Measurements from ENCODE around the gene UGT1A7.

Gene UGT1A7

GRCh38 chr2:233799087-233799665, 117.5 kb downstream of the UGT1A7 start:
- no peaks in the 10 kb centered on the region for H3K4me1 ChIP-seq (ENCODE audit: control insufficient read depth, insufficient read depth, low read length)
- no peaks in the 10 kb centered on the region for H3K27me3 ChIP-seq (ENCODE audit: control insufficient read depth in 1 of 2, insufficient read depth in 2 of 2, low read length in 2 of 2)
- H3K9me3 ChIP-seq (ENCODE audit: control insufficient read depth in 2 of 2, low read length in 2 of 2) = peaks cover 0 to 2% of the 10 kb centered on the region in 2 donors
- no peak overlapping the region for H3K4me3 ChIP-seq (ENCODE audit: low read length in 2 of 2)
- H3K27ac ChIP-seq (ENCODE audit: low read length) = no peak overlapping the region
- no peak overlapping the region for H3K9ac ChIP-seq (ENCODE audit: low read length in 2 of 2)
- H3K36me3 ChIP-seq (ENCODE audit: control insufficient read depth in 2 of 2, insufficient read depth in 2 of 2, low read length in 2 of 2) = no peaks in the 10 kb centered on the region

DNA sequence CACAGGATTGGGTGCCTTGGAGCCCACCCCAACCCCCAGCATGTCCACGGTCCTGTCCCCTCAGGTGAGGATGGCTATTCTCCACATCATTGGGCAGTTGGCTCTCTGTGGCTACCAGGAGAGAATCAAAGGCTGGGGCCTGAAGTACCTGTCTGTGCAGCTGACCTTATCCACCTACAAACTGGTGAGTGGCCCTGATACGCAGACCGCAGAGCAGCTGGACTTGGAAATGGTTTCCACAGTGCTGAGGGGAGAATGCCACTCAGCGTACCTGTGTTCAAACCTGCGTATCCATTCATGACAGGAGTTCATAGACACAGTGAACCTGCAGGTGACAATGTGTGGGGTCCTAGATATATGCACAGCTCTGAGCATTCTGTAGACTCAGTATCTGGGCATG, 118.0 kb downstream of the UGT1A7 start:
- Histone ChIP-seq H3K4me3 (ENCODE audit: low read length in 2 of 2) (no peak overlapping the region), H3K27ac (ENCODE audit: low read length) (no peak overlapping the region), H3K9me3 (ENCODE audit: control insufficient read depth in 2 of 2, low read length in 2 of 2) (peaks cover 0 to 2% of the 10 kb centered on the region in 2 donors), H3K9ac (ENCODE audit: low read length in 2 of 2) (no peak overlapping the region), H3K27me3 (ENCODE audit: control insufficient read depth in 1 of 2, insufficient read depth in 2 of 2, low read length in 2 of 2) (no peaks in the 10 kb centered on the region), H3K4me1 (ENCODE audit: control insufficient read depth, insufficient read depth, low read length) (no peaks in the 10 kb centered on the region), H3K36me3 (ENCODE audit: control insufficient read depth in 2 of 2, insufficient read depth in 2 of 2, low read length in 2 of 2) (no peaks in the 10 kb centered on the region)

- Histone ChIP-seq H3K4me1 (ENCODE audit: control insufficient read depth, insufficient read depth, low read length) (no peaks in the 10 kb centered on the region), H3K9me3 (ENCODE audit: control insufficient read depth in 2 of 2, low read length in 2 of 2) (peaks cover 0 to 2% of the 10 kb centered on the region in 2 donors), H3K36me3 (ENCODE audit: control insufficient read depth in 2 of 2, insufficient read depth in 2 of 2, low read length in 2 of 2) (no peaks in the 10 kb centered on the region), H3K4me3 (ENCODE audit: low read length in 2 of 2) (no peak overlapping the region), H3K27ac (ENCODE audit: low read length) (no peak overlapping the region), H3K27me3 (ENCODE audit: control insufficient read depth in 1 of 2, insufficient read depth in 2 of 2, low read length in 2 of 2) (peaks cover 0 to 2% of the 10 kb centered on the region in 2 donors), H3K9ac (ENCODE audit: low read length in 2 of 2) (no peak overlapping the region)
Observed at GRCh38 chr2:233800208-233800607, 118.5 kb downstream of the UGT1A7 start.

DNA sequence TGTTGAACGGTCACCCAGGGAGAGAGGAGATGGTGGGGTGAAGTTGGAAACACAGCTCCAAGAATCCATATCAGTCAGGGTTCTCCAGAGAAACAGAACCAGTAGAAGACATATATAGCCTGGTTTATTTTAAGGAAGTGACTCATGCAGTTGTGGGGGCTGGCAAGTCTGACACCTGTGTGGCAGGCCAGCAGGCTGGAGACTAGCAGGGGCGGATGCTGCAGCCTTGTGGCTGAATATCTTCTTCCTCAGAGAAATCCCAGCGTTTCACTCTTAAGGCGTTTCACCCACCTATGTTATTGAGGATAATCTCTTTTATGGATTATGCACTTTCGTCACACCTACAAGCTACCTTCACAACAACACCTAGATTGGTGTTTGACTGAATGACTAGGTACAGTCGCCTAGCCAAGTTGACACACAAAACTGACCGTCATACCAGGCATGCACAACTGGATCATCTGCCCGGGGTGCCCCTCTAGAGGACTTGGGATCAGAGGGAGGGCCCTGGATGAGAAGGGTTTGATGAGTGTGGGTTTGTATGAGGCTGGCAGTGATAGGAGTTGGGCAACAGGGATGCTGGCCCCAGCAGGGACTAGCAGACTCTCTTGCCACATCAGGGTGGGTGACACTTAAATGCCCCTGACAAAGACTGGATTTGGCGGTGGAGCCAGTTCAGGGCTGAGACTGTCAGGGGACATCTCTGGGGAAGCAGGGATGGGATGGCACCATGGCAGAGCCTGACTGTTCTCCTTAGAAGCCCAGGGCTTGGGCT, 119.8 kb downstream of the UGT1A7 start:
- H3K4me1 ChIP-seq (ENCODE audit: control insufficient read depth, insufficient read depth, low read length) = no peaks in the 10 kb centered on the region
- no peak overlapping the region for H3K4me3 ChIP-seq (ENCODE audit: low read length in 2 of 2)
- H3K9me3 ChIP-seq (ENCODE audit: control insufficient read depth in 2 of 2, low read length in 2 of 2) = peaks cover 0 to 2% of the 10 kb centered on the region in 2 donors

DNA sequence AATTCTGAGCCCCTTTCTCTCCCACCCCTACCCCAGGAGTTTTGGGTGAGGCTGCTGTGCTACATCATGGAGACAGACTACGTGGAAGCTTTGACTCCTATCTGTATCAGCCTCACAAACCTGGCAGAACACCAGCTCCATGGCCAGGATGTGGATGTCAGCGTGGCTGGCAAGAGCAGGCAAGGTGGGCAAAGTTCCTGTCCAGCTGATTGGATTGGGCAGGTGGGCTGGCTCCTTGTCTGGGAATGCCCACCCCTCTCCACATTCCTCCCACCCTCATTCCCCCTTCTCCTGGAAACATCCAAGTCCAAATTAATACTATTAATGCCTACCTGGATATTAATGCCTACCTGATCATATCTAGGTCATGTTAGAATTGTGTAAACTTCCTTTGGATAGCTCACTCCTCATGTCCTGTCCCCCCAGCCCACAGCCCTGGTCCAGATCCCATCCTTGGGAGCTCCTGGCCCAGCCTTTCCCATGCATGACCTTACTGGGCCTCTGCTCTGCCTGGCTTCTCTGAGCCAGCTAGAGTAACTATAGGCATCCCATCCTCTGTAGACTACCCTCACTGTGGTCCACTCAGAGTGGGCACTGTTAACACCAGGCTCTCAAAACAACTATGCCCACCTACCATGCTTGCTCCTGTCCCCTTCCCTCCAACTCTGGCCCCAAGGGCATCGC, 120.6 kb downstream of the UGT1A7 start:
- peaks cover 0 to 2% of the 10 kb centered on the region in 2 donors for H3K27me3 ChIP-seq (ENCODE audit: control insufficient read depth in 1 of 2, insufficient read depth in 2 of 2, low read length in 2 of 2)
- H3K4me3 ChIP-seq (ENCODE audit: low read length in 2 of 2) = no peak overlapping the region
- no peak overlapping the region for H3K27ac ChIP-seq (ENCODE audit: low read length)
- H3K36me3 ChIP-seq (ENCODE audit: control insufficient read depth in 2 of 2, insufficient read depth in 2 of 2, low read length in 2 of 2) = no peaks in the 10 kb centered on the region
- H3K4me1 ChIP-seq (ENCODE audit: control insufficient read depth, insufficient read depth, low read length) = no peaks in the 10 kb centered on the region
- H3K9me3 ChIP-seq (ENCODE audit: control insufficient read depth in 2 of 2, low read length in 2 of 2) = peaks cover 0 to 3% of the 10 kb centered on the region in 2 donors
- H3K9ac ChIP-seq (ENCODE audit: low read length in 2 of 2) = no peak overlapping the region

More for the DNA sequence above, 119.8 kb downstream of the UGT1A7 start:
- H3K36me3 ChIP-seq (ENCODE audit: control insufficient read depth in 2 of 2, insufficient read depth in 2 of 2, low read length in 2 of 2) = no peaks in the 10 kb centered on the region
- H3K27ac ChIP-seq (ENCODE audit: low read length) = no peak overlapping the region
- H3K9ac ChIP-seq (ENCODE audit: low read length in 2 of 2) = no peak overlapping the region
- H3K27me3 ChIP-seq (ENCODE audit: control insufficient read depth in 1 of 2, insufficient read depth in 2 of 2, low read length in 2 of 2) = peaks cover 0 to 2% of the 10 kb centered on the region in 2 donors

DNA sequence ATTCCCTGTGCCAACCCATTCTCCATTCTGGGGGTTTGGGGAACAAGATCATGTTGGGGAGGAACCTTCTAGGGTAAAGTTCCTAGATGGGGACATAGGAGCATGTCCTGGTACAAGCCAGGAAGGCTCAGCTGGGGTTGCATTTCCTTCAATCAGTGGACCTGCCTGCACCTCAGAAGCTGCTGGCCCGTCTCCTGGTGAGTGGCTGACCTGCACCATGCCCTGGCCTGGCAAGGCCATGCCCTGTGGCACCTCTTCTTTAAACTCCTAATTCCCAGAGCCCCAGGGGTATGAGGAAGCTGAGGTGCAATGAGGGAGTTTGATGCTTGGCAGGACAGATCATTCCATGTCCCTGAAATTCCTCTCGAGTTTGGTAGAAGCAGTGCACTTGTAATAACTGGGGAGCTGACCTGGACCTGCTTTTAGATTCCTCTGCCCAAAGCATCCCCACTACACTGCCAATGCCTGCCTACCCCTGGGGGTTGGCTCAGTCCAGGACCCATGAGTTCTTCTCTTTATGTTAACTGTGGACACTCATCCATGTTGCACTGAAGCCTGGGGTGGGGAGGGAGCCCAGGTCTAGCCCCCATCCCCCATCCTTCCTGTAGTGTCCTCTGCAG, 121.7 kb downstream of the UGT1A7 start:
- Histone ChIP-seq H3K36me3 (ENCODE audit: control insufficient read depth in 2 of 2, insufficient read depth in 2 of 2, low read length in 2 of 2) (no peaks in the 10 kb centered on the region), H3K9ac (ENCODE audit: low read length in 2 of 2) (no peak overlapping the region), H3K27me3 (ENCODE audit: control insufficient read depth in 1 of 2, insufficient read depth in 2 of 2, low read length in 2 of 2) (peaks cover 3 to 5% of the 10 kb centered on the region in 2 donors), H3K27ac (ENCODE audit: low read length) (no peak overlapping the region), H3K9me3 (ENCODE audit: control insufficient read depth in 2 of 2, low read length in 2 of 2) (peaks cover 0 to 6% of the 10 kb centered on the region in 2 donors), H3K4me1 (ENCODE audit: control insufficient read depth, insufficient read depth, low read length) (no peaks in the 10 kb centered on the region), H3K4me3 (ENCODE audit: low read length in 2 of 2) (no peak overlapping the region)

DNA sequence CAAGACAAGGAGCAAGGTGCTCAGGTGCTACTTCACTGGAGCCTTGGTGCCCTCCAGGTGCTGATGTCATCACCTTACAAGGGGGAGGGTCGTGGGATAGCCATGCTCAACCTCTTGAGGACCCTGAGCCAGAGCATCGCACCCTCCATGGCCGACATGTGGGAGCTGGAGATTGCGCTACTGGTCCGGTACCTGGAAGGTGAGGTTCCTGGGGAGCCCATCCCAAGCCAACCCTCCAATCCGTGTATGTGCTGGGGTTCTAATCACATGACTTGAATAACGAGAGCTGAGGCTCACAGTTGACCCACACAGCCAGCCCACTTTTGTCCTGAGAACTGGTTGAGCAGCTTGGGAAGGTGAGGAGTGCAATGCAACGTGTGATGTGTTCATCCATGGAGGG, 122.3 kb downstream of the UGT1A7 start:
- Histone ChIP-seq H3K27ac (ENCODE audit: low read length) (no peak overlapping the region), H3K9ac (ENCODE audit: low read length in 2 of 2) (no peak overlapping the region), H3K36me3 (ENCODE audit: control insufficient read depth in 2 of 2, insufficient read depth in 2 of 2, low read length in 2 of 2) (no peaks in the 10 kb centered on the region), H3K9me3 (ENCODE audit: control insufficient read depth in 2 of 2, low read length in 2 of 2) (peaks cover 0 to 6% of the 10 kb centered on the region in 2 donors), H3K4me1 (ENCODE audit: control insufficient read depth, insufficient read depth, low read length) (no peaks in the 10 kb centered on the region), H3K4me3 (ENCODE audit: low read length in 2 of 2) (no peak overlapping the region), H3K27me3 (ENCODE audit: control insufficient read depth in 1 of 2, insufficient read depth in 2 of 2, low read length in 2 of 2) (peaks cover 3 to 8% of the 10 kb centered on the region in 2 donors)

- Histone ChIP-seq H3K36me3 (ENCODE audit: control insufficient read depth in 2 of 2, insufficient read depth in 2 of 2, low read length in 2 of 2) (no peaks in the 10 kb centered on the region), H3K9ac (ENCODE audit: low read length in 2 of 2) (no peak overlapping the region), H3K27ac (ENCODE audit: low read length) (no peak overlapping the region), H3K4me3 (ENCODE audit: low read length in 2 of 2) (no peak overlapping the region), H3K27me3 (ENCODE audit: control insufficient read depth in 1 of 2, insufficient read depth in 2 of 2, low read length in 2 of 2) (peaks cover 3 to 10% of the 10 kb centered on the region in 2 donors), H3K4me1 (ENCODE audit: control insufficient read depth, insufficient read depth, low read length) (no peaks in the 10 kb centered on the region), H3K9me3 (ENCODE audit: control insufficient read depth in 2 of 2, low read length in 2 of 2) (peaks cover 0 to 6% of the 10 kb centered on the region in 2 donors)
Observed at GRCh38 chr2:233807215-233807865, 125.6 kb downstream of the UGT1A7 start.

GRCh38 chr2:233807966-233808935, 126.5 kb downstream of the UGT1A7 start:
- Histone ChIP-seq H3K4me3 (ENCODE audit: low read length in 2 of 2) (no peak overlapping the region), H3K27ac (ENCODE audit: low read length) (no peak overlapping the region), H3K36me3 (ENCODE audit: control insufficient read depth in 2 of 2, insufficient read depth in 2 of 2, low read length in 2 of 2) (no peaks in the 10 kb centered on the region), H3K9ac (ENCODE audit: low read length in 2 of 2) (no peak overlapping the region), H3K9me3 (ENCODE audit: control insufficient read depth in 2 of 2, low read length in 2 of 2) (peaks cover 0 to 6% of the 10 kb centered on the region in 2 donors), H3K4me1 (ENCODE audit: control insufficient read depth, insufficient read depth, low read length) (no peaks in the 10 kb centered on the region), H3K27me3 (ENCODE audit: control insufficient read depth in 1 of 2, insufficient read depth in 2 of 2, low read length in 2 of 2) (peaks cover 3 to 12% of the 10 kb centered on the region in 2 donors)

Data from stomach smooth muscle (tissue), 2 donors.